B cell (primary cell): ENCODE results near the gene PCDH15.

Experiments used
- EZH2 ChIP-seq: IDR thresholded peaks from 2 replicates; pipeline ENCODE4 v1.6.1; 2012; ENCODE audit warnings: borderline replicate concordance, low read depth, mild to moderate bottlenecking, moderate library complexity, low read length; ENCODE audit not compliant: insufficient read depth, poor library complexity, severe bottlenecking
- TF ChIP-seq, protein P1 (sequence below): fragments of 200-600 bp; IDR thresholded peaks from one replicate; pipeline ENCODE4 v1.8.0; 2022; ENCODE audit warnings: antibody characterized with exemption, mild to moderate bottlenecking

GRCh38 chr10:54485971-54486370 is 315.1 kb downstream of the PCDH15 start:
- TF ChIP-seq, protein P1, sequence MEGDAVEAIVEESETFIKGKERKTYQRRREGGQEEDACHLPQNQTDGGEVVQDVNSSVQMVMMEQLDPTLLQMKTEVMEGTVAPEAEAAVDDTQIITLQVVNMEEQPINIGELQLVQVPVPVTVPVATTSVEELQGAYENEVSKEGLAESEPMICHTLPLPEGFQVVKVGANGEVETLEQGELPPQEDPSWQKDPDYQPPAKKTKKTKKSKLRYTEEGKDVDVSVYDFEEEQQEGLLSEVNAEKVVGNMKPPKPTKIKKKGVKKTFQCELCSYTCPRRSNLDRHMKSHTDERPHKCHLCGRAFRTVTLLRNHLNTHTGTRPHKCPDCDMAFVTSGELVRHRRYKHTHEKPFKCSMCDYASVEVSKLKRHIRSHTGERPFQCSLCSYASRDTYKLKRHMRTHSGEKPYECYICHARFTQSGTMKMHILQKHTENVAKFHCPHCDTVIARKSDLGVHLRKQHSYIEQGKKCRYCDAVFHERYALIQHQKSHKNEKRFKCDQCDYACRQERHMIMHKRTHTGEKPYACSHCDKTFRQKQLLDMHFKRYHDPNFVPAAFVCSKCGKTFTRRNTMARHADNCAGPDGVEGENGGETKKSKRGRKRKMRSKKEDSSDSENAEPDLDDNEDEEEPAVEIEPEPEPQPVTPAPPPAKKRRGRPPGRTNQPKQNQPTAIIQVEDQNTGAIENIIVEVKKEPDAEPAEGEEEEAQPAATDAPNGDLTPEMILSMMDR, result no peak
- TF ChIP-seq EZH2, result no peak
